ENCODE measurements around the gene CPZ.

Gene CPZ

GRCh38 chr4:8607603-8608481 lies 15.3 kb downstream of the CPZ start:
- no peaks in the 10 kb centered on the region for H3K36me3 ChIP-seq (ENCODE audit: low read depth)
- DNase-seq (ENCODE audit: low spot score) (no peak), ATAC-seq (ENCODE audit: low read depth) (peak; percentile 45; the same call in 1 of the 3 replicates)
- no peaks in the 10 kb centered on the region for H3K9me3 ChIP-seq (ENCODE audit: severe bottlenecking)
- TF ChIP-seq CTCF (IDR thresholded peaks at IDR 0.05; ENCODE audit: poor library complexity, severe bottlenecking): peak; percentile 86
- H3K27me3 ChIP-seq (ENCODE audit: insufficient read depth, poor library complexity, severe bottlenecking): no peaks in the 10 kb centered on the region
- no peak overlapping the region for H3K4me3 ChIP-seq (ENCODE audit: severe bottlenecking)
- no peaks in the 10 kb centered on the region for H3K4me1 ChIP-seq (ENCODE audit: insufficient read depth, poor library complexity, severe bottlenecking)
- no peak overlapping the region for H3K27ac ChIP-seq (ENCODE audit: poor library complexity, severe bottlenecking)

GRCh38 chr4:8608714-8609391 lies 16.3 kb downstream of the CPZ start:
- no peaks in the 10 kb centered on the region for H3K27me3 ChIP-seq (ENCODE audit: insufficient read depth, poor library complexity, severe bottlenecking)

GRCh38 chr4:8609406-8609805 lies 16.8 kb downstream of the CPZ start:
- no peaks in the 10 kb centered on the region for H3K36me3 ChIP-seq (ENCODE audit: low read depth)
- H3K27me3 ChIP-seq (ENCODE audit: insufficient read depth, poor library complexity, severe bottlenecking): no peaks in the 10 kb centered on the region
- DNase-seq (ENCODE audit: low spot score) (no peak), ATAC-seq (ENCODE audit: low read depth) (no peak)
- no peak overlapping the region for H3K4me3 ChIP-seq (ENCODE audit: severe bottlenecking)
- TF ChIP-seq CTCF (IDR thresholded peaks at IDR 0.05; ENCODE audit: poor library complexity, severe bottlenecking): no peak
- no peaks in the 10 kb centered on the region for H3K4me1 ChIP-seq (ENCODE audit: insufficient read depth, poor library complexity, severe bottlenecking)
- H3K27ac ChIP-seq (ENCODE audit: poor library complexity, severe bottlenecking): no peak overlapping the region
- H3K9me3 ChIP-seq (ENCODE audit: severe bottlenecking): no peaks in the 10 kb centered on the region

More at GRCh38 chr4:8608714-8609391, 16.3 kb downstream of the CPZ start:
- no peak for DNase-seq (ENCODE audit: low spot score)
- Histone ChIP-seq H3K27ac (ENCODE audit: poor library complexity, severe bottlenecking) (no peak overlapping the region), H3K4me1 (ENCODE audit: insufficient read depth, poor library complexity, severe bottlenecking) (no peaks in the 10 kb centered on the region), H3K4me3 (ENCODE audit: severe bottlenecking) (no peak overlapping the region), H3K36me3 (ENCODE audit: low read depth) (no peaks in the 10 kb centered on the region), H3K9me3 (ENCODE audit: severe bottlenecking) (no peaks in the 10 kb centered on the region)
- TF ChIP-seq CTCF (IDR thresholded peaks at IDR 0.05; ENCODE audit: poor library complexity, severe bottlenecking): no peak
- ATAC-seq (ENCODE audit: low read depth): no peak

DNA sequence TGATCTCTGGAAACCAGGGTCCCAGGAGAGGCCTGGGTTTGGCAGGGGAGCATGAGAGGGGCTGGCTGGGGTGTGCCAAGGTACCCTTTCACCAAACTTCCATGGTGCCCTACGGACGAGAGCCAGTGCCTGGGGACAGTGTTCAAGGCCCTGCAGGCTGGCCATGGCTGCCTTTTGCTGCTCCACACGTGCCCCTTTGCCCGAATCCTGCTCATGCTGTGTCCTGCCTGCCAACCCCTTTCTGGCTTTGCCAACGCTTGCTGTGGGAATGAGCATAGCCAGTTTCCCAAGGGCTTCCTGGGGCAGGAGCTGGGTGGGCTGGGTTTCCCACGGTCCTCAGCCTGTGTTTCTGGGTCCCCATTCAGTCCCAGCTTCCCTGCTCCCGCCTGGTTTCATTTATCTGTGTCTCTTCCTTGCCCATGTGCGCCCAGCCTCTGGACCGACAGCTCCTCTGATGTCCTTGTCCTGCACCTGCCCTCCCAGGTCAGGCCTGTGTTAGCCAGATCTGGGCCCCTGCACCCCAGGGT lies 17.3 kb downstream of the CPZ start:
- H3K27ac ChIP-seq (ENCODE audit: poor library complexity, severe bottlenecking): no peak overlapping the region
- no peaks in the 10 kb centered on the region for H3K9me3 ChIP-seq (ENCODE audit: severe bottlenecking)
- H3K27me3 ChIP-seq (ENCODE audit: insufficient read depth, poor library complexity, severe bottlenecking): no peaks in the 10 kb centered on the region
- no peaks in the 10 kb centered on the region for H3K36me3 ChIP-seq (ENCODE audit: low read depth)
- TF ChIP-seq CTCF (IDR thresholded peaks at IDR 0.05; ENCODE audit: poor library complexity, severe bottlenecking): no peak
- ATAC-seq (ENCODE audit: low read depth) (no peak), DNase-seq (ENCODE audit: low spot score) (no peak)
- H3K4me3 ChIP-seq (ENCODE audit: severe bottlenecking): no peak overlapping the region
- no peaks in the 10 kb centered on the region for H3K4me1 ChIP-seq (ENCODE audit: insufficient read depth, poor library complexity, severe bottlenecking)
